Parathyroid adenoma (tissue), 2 donors: ENCODE results near the gene ANKRD44.
A peak's percentile ranks its signal among the peaks of the same experiment; 100 is the strongest.

Experiments used
- H2AFZ ChIP-seq: fragments of 300-600 bp; sonication (generic); one replicate; pipeline ENCODE4 v1.7.0; 2017; ENCODE audit warnings: antibody characterized with exemption, mild to moderate bottlenecking
- H3K27ac ChIP-seq: fragments of 300-600 bp; sonication (generic); one replicate; pipeline ENCODE4 v1.7.0; 2017
- H3K27me3 ChIP-seq: fragments of 300-600 bp; sonication (generic); one replicate; pipeline ENCODE4 v1.7.0; 2017; ENCODE audit warnings: low read length; ENCODE audit not compliant: control insufficient read depth, insufficient read depth
- H3K36me3 ChIP-seq: fragments of 300-600 bp; sonication (generic); one replicate; pipeline ENCODE4 v1.7.0; 2017; ENCODE audit warnings: low read length; ENCODE audit not compliant: control insufficient read depth, insufficient read depth
- H3K4me1 ChIP-seq: fragments of 300-600 bp; sonication (generic); one replicate; pipeline ENCODE4 v1.7.0; 2017; ENCODE audit warnings: control low read depth
- H3K4me2 ChIP-seq: fragments of 300-600 bp; sonication (generic); one replicate; pipeline ENCODE4 v1.7.0; 2017; ENCODE audit warnings: low read length
- H3K4me3 ChIP-seq: fragments of 300-600 bp; sonication (generic); one replicate; pipeline ENCODE4 v1.7.0; 2017; ENCODE audit warnings: low read depth, low read length
- H3K79me2 ChIP-seq: fragments of 300-600 bp; sonication (generic); one replicate; pipeline ENCODE4 v1.7.0; 2017; ENCODE audit warnings: control low read depth
- H3K9ac ChIP-seq: fragments of 300-600 bp; sonication (generic); one replicate; pipeline ENCODE4 v1.7.0; 2017; ENCODE audit warnings: mild to moderate bottlenecking
- H3K9me3 ChIP-seq: fragments of 300-600 bp; sonication (generic); one replicate; pipeline ENCODE4 v1.7.0; 2017; ENCODE audit warnings: low read length; ENCODE audit not compliant: control insufficient read depth
- TF ChIP-seq, protein P1 (sequence below): fragments of 300-600 bp; sonication (generic); IDR thresholded peaks from one replicate; pipeline ENCODE4 v1.7.0; 2017; ENCODE audit warnings: antibody characterized with exemption, mild to moderate bottlenecking
- donor health status: primary hyperparathyroidism.

ANKRD44 gene

DNA sequence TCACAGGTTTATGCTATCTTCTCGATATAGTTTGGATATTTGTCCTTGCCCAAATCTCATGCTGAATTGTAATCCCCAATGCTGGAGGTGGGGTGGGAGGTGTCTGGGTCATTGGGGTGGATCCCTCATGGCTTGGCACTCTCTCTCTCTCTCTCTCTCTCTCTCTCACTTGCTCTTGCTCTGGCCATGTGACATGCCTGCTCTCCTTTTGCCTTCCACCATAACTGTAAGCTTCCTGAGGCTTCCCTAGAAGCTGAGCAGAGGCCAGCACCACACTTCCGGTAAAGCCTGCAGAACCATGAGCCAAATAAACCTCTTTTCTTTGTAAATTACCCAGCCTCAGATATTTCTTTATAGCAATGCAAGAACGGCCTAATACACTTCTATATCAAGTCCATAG is 342.8 kb downstream of the ANKRD44 start:
- Histone ChIP-seq H3K4me1 (no peaks in the 10 kb centered on the region), H3K36me3 (no peaks in the 10 kb centered on the region), H2AFZ (no peak overlapping the region), H3K79me2 (no peaks in the 10 kb centered on the region), H3K9ac (no peak overlapping the region), H3K27me3 (no peaks in the 10 kb centered on the region), H3K4me3 (no peak overlapping the region), H3K4me2 (no peak overlapping the region), H3K9me3 (no peaks in the 10 kb centered on the region), H3K27ac (no peak overlapping the region)
- TF ChIP-seq, protein P1, sequence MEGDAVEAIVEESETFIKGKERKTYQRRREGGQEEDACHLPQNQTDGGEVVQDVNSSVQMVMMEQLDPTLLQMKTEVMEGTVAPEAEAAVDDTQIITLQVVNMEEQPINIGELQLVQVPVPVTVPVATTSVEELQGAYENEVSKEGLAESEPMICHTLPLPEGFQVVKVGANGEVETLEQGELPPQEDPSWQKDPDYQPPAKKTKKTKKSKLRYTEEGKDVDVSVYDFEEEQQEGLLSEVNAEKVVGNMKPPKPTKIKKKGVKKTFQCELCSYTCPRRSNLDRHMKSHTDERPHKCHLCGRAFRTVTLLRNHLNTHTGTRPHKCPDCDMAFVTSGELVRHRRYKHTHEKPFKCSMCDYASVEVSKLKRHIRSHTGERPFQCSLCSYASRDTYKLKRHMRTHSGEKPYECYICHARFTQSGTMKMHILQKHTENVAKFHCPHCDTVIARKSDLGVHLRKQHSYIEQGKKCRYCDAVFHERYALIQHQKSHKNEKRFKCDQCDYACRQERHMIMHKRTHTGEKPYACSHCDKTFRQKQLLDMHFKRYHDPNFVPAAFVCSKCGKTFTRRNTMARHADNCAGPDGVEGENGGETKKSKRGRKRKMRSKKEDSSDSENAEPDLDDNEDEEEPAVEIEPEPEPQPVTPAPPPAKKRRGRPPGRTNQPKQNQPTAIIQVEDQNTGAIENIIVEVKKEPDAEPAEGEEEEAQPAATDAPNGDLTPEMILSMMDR: no peak

DNA sequence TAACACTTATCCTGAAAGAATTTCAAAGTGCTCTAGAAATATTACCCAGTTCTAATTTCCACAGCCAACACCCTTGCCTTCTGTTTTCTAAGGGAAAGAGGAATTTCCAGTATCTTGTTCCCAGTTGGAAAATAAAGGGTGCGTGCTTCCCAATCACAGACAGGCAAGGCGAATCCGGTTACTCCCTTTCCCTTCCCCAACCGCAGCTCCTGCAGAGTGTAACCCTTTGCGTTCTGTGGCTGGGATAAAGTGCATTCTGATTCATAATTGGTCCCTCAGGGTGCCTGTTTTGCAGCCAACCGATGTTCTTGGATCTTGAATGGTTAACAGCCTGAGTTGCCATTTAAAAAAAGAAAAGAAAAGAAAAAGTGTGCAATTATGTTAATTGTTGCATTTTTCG is 343.5 kb downstream of the ANKRD44 start:
- Histone ChIP-seq H3K36me3 (no peaks in the 10 kb centered on the region), H3K27ac (no peak overlapping the region), H3K4me2 (no peak overlapping the region), H3K9ac (no peak overlapping the region), H3K27me3 (no peaks in the 10 kb centered on the region), H3K79me2 (no peaks in the 10 kb centered on the region), H2AFZ (peak overlapping the region; percentile 34), H3K4me1 (no peaks in the 10 kb centered on the region), H3K4me3 (no peak overlapping the region), H3K9me3 (no peaks in the 10 kb centered on the region)
- TF ChIP-seq, protein P1: no peak

DNA sequence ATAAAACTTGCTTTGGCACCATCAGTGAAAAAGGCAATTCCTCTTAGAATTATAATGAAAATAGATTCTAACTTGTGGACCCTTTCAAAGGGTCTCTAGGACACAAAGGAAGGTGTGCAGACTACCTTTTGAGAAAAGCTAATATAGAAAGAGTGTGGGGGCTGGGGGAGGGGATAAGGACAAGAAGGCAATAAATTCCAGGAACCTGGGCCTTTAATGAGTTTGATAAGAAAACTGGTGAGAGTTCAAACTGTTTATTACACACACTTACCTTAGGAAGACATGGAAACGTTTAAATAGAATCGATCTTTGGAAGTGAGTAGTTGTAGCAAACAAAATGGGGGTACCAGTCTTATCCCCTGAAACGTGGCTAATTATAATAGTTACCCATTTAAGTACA is 344.5 kb downstream of the ANKRD44 start:
- Histone ChIP-seq H3K27me3 (no peaks in the 10 kb centered on the region), H3K27ac (no peak overlapping the region), H3K79me2 (no peaks in the 10 kb centered on the region), H3K9me3 (no peaks in the 10 kb centered on the region), H3K36me3 (no peaks in the 10 kb centered on the region), H3K4me2 (no peak overlapping the region), H3K4me3 (no peak overlapping the region), H2AFZ (no peak overlapping the region), H3K9ac (no peak overlapping the region), H3K4me1 (no peaks in the 10 kb centered on the region)
- TF ChIP-seq, protein P1: no peak

DNA sequence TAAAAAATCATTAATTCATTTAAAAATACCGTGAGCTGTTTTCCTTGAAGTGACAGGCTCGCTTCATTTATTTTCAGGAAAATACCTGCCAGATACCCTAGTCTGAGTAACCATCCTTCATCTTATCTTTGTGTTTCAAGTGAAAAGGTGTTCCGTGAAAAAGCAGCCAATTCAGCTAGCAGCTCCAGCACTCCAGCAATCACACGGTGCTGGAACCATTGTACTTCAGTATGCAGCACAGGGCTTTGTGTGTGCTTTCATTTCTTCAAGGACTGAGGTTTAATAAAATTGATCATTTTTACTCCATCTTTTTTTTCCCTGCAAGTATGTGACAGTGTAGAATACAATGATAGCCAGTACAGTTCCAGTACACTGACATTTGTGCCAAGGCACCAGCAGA is 344.9 kb downstream of the ANKRD44 start:
- Histone ChIP-seq H3K27me3 (no peaks in the 10 kb centered on the region), H3K36me3 (no peaks in the 10 kb centered on the region), H3K4me3 (no peak overlapping the region), H3K9ac (no peak overlapping the region), H3K4me1 (no peaks in the 10 kb centered on the region), H3K4me2 (no peak overlapping the region), H3K79me2 (no peaks in the 10 kb centered on the region), H3K9me3 (no peaks in the 10 kb centered on the region), H2AFZ (no peak overlapping the region), H3K27ac (no peak overlapping the region)
- TF ChIP-seq, protein P1: no peak

DNA sequence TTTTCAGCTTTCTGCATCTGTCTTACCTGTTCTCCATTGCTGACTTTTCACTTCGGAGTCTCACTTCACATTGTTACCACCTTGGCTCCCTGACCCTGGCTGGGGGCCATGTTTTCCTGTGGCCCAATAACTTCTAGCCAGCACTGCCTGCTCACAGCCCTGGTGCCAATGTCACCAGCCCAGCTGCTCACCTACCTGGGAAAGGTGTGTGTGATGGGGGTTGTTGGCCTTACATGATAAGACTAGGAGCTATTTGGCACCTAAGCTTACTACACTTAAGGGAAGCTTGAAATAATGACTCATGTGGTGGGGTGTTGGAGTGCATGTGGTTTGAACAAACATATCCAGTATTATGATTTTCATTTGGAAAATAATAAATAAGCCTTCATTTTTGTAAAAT is 346.6 kb downstream of the ANKRD44 start:
- no peak overlapping the region for H3K27ac ChIP-seq
- no peaks in the 10 kb centered on the region for H3K27me3 ChIP-seq
- TF ChIP-seq, protein P1: no peak

More for the DNA sequence above, 346.6 kb downstream of the ANKRD44 start:
- H3K36me3 ChIP-seq: no peaks in the 10 kb centered on the region
- H3K4me3 ChIP-seq: no peak overlapping the region
- H2AFZ ChIP-seq: no peak overlapping the region
- no peaks in the 10 kb centered on the region for H3K4me1 ChIP-seq
- H3K4me2 ChIP-seq: no peak overlapping the region
- no peaks in the 10 kb centered on the region for H3K79me2 ChIP-seq
- H3K9me3 ChIP-seq: no peaks in the 10 kb centered on the region
- H3K9ac ChIP-seq: no peak overlapping the region
